GM04504 (cell line): ENCODE measurements around the gene ARL14EPL.
A peak's percentile ranks its signal among the peaks of the same experiment; 100 is the strongest.

Experiments used
- DNase-seq: peaks from one replicate; pipeline ENCODE4 v3.0.0-alpha.2; 2012; ENCODE audit warnings: low read depth

ARL14EPL gene

DNA sequence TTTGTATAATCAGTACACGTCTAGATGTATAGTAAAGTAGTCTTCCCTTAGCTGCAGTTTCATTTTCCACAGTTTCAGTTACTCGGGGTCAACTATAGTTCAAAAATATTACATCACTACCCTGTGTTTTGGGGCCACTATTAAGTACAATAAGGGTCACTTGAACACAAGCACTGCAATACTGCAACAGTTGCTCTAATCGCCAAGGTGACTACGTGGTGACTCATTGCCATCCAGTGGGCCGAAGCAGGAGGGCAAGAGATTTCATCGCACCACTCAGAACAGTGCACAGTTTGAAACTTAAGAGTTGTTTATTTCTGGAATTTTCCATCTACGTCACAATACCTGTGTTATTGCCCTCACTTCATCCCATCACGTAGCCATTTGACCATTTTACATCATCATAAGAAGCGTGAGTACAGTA is at the start of gene ARL14EPL:
Gene ARL14EPL (plus strand): TSS at position 379 of the 424 bp plus-strand sequence. CDS start 18,994 bp downstream, outside the sequence.
- peak; percentile 43 for DNase-seq

DNA sequence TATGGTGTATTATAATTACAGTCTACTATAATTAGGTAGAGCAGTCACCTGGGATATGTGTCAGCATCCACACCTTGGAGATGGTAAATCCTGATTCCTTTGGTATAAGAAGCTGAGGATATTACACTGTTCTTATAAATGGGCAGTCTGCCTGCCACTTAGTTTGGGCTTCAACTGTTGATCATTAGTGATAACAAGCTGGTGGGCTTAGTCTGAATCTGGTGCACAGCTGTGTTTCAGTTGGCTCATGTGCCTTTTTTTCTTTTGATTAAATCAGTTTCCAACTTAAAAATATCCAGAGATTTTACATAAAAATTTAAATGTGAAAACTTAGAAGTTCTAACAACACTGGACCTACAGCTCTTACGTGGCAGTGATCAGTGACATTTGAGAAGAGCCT is 48.8 kb upstream of the ARL14EPL start:
- DNase-seq, result no peak

DNA sequence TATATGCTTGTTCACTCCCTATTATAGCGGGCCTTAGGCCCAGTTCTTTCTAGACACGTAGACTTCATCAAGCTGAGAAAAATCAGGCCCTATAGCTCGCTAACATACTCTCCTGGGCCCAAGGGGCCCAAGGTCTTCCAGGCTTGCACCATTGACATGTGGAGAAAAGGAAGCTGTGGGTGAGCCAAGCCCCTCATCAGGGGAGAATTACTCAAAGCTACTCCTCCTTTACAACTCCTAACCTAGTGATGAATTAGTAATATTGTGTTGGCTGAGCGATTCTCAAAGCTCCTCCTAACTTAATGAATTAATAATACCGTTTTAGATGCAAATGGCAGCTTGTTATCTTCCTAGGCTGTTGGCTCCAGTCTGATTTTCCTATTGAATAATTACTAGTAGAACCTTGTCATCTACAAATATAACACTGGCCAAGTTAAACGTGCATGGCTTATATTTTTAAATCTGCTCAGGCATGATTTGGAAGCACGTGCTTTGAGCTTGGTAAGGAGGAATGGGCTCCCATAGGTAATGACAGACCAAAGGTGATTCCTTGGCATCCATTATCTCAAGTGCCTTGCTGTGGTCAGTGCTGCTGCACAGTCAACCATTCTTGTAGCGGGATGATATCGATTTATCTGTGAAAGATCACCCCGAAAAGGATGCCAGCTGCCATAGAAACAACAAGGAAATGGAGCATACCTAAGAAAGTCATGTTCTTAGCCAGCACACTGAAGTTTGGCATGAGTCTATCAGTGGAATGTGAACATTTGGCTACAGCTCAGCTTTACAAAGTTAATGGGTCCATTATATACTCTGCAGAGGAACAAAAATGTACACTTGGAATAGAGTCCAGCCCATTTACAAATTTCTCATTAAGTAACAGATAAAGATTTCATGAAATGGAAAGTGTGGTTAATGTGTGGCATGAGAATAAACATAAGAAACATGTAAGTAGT is 46.2 kb upstream of the ARL14EPL start:
- no peak for DNase-seq

DNA sequence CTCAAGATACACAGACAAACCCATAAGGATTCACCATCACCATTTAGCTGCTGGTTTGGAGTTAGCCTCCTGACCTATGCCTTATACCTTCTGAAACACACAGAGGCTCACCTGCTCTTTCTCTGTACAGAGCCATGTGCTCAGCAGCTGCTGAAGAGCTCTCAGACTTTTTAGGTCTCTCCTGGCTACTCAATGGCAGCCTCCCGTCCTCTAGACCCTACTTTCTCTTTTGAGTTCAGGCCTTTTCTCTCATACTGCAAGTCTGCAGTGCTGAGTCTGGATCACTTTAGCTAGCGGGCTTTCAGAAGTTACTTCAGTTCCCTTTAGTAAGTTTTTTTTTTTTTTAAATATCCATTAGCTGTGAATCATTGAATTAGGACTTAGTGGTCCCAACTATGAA is 44.3 kb upstream of the ARL14EPL start:
- DNase-seq, result no peak

DNA sequence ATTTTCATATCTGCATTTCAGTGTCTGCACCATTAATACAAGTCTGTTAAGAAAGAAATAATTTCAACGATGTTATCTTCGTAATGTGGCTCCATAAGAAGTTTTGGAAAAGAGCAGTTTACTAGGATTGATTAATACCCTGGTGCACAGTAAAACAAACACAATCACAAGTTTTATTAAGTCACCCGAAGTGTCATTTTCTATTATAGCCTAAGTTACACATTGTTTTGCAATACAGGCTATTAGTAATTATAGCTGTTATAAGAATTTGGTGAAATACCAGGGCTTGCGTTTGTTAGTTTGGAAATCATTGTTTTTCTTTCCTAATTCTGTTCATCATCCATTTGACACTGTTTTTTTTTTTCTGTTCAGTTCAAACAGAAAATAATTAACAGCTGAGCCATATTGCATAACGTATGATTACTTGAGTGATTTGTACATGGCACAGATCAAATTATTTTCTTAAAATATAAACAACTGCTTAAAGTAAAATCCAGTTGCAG is 39.4 kb upstream of the ARL14EPL start:
- DNase-seq, result no peak

DNA sequence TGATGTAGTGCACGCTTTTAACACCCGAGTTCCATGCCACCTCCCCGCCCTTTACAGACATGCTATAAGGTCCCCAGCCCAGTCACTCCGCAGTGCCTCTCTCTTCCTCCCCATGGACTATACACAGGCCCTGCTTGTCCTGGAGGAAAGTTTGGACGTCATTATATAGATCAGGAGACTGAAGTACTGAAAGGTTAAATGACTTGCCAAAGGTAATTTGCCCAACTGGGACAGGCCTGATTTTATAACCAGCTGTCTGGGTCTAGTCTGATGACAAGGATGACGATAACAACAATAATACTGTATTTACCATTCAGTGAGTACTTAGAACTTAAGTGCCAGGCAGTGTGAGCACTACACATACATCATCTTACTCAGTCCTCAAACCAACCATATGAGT is 36.9 kb upstream of the ARL14EPL start:
- no peak for DNase-seq

DNA sequence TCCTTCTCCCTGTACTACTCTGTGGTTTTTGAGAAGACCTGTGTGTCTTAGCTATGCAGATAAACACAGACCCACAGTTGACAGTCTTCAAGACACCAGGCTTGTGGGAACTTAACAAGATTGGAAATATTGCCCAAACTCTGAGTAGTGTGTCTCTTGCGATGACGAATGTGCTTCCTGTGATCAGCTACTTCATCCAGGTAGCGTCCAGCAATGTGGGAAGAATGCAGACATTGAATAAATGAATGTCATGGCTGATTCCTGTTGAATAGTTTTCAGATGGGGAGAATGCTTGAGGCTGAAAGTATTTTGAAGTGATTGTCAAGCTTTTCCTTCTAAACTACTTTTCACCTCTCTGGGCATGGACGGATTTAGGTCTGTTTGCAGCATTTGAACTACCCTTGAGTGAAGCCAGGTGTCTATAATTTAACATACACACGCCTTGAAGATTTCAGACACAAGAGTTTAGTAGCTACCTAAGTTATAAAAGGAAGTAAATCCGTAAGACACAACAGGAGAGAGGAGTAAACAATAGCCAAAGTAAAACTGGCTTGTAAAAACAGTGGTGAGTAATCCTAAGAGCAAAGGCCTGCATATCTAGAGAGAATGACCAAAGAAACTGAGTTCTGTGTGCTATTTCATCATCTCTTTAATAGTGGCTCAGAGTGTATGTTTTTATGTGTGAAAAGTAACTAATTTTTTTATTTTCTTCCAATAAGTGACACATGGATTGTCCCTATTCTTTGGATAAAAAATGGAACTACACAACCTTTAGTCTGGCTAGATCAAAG is 30.0 kb upstream of the ARL14EPL start:
- DNase-seq, result no peak

DNA sequence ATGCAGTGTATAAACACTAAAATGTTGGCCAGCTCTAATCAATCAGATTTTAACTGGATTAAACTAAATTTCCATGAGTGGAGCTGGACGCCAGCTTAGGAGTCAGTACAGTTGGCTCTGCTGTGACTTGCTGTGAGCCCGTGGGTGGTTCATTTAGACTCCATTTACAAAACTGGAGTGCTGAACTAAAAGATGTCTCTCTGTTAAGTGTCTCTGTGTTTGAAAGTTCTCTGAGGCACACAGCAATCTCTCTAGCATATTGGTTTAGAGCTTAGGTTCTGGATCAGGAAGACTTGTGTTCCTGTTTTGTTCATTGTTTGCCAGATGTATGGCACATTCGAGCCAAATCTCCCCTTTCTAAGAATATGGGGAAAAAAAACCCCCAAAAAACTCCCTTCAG is 28.0 kb upstream of the ARL14EPL start:
- no peak for DNase-seq

DNA sequence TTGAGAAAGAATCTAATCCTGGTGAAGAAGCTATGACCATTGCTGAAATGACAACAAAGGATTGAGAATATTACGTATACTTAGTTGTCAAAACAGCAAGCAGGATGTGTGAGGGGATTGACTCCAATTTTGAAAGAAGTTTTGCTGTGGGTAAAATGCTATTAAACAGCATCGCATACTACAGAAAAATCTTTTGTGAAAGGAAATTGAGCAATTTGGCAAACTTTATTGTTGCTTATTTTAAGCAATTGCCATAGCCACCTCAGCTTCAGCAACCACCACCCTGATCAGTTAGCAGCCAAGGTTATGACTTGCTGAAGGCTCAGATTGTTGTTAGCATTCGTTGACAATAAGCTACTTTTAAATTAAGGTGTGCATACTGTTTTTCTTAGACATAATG is 22.5 kb upstream of the ARL14EPL start:
- no peak for DNase-seq

DNA sequence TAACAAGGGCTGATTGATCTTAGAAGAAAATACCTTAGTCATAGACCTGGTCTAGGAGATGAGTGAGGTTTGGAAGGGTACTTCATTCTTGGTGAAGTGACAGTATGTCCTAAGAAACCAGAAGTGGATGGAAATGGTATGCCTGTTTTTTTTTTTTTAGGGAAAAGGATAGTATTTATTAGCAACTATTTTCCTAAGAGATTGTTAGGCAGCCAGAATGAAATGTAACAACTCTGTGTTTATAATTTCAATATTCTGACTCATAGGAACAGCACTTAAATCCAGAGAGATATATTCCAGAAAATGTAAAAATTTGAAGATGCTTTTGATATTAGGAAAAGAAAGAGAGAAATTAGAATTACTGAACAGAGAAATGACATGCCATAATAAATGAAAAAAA is 21.2 kb upstream of the ARL14EPL start:
- no peak for DNase-seq

DNA sequence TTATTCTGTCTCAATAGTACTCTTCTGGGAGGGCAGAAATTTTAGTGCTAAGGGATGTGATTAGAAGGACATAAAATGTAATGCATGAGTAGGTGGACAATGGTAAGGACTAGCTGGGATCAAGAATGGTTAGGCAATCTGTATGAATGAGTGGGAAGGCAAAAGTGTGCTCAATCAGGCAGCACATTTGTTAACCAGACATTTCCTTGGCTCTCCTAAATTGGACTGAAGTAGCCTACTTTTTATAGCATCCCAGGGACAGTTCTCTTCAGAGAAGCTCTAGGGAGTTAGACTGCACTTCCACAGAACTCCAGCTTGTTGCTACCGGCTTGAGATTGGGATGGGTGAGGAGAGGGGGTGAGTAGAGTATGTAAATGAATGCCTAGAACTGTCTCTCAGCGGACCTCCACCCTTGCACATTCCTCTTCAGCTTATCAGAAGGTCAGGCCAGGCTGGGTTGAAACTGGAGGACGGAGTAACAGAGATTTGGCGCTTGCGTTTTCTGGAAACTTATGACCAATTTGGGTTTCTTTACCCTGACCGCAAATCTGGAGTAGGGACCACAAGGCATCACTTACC is 19.0 kb upstream of the ARL14EPL start:
- DNase-seq, result no peak

DNA sequence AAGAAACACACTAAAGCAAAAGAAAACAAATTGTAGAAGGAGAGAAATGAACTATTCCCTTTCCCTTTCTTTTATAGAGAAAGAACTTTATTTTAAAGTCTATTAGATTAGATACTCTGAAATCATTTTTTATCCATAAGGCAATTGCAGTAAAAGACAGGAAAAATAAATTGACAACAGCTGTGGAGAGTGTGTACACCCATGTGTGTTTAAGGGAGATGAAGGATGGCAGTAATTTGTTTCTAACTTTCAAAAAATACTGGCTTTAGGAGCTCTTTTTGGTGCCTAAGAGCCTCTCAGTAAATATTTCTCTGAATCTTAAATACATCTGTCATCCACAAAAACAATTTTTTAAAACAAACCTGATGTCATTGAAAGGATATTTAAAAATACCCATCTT is 18.3 kb upstream of the ARL14EPL start:
- DNase-seq, result no peak

DNA sequence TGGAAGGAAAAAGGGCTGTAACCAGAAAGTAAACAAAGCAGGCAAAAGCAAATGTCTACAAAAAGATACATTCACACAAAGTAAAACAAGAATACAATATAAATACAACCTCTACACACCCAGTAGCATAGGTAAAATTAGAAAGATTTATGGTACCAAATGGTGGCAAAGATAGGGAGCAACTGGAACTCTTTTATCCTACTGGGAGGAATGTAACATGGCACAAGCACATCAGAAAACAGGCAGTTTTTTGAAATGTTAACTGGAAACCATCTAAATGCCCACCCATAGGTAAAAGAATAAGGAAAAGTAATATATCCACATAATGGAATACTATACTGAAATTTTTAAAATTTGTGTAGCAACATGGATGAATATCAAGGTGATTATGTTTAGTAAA is 8.7 kb upstream of the ARL14EPL start:
- DNase-seq, result no peak

DNA sequence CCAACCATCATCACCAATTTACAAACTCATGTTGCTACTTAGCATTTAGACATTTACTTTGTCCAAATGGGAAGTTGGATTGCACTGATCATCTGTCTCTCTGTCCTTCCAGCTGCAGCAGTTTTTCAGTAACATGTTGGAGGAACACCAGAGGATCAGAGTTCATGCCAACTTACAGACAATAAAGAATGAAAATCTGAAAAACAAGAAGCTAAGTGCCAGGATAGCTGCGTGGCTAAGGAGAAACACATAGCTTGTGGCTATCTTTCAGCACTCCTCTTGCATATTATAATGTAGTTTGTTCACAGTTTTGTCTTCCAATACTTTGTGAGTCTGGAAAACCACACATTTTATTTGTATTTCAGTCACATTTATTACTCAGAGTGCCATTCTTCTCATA is 6.4 kb upstream of the ARL14EPL start:
- no peak for DNase-seq

DNA sequence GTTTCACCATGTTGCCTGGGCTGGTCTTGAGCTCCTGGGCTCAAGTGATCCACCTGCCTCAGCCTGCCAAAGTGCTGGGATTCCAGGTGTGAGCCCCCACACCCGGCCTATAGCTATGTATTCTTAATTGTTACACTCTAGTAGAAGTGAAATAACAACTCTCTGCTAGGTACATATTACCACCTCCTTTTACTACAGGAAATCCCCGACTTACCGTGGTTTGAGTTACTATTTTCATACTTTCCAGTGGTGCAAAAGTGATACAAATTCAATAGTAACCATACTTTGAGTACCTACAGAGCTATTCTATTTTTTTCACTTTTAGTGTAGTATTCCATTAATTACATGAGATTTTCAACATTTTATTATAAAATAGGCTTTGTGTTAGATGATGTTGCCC is 719 bp downstream of the ARL14EPL start:
- DNase-seq, result no peak

DNA sequence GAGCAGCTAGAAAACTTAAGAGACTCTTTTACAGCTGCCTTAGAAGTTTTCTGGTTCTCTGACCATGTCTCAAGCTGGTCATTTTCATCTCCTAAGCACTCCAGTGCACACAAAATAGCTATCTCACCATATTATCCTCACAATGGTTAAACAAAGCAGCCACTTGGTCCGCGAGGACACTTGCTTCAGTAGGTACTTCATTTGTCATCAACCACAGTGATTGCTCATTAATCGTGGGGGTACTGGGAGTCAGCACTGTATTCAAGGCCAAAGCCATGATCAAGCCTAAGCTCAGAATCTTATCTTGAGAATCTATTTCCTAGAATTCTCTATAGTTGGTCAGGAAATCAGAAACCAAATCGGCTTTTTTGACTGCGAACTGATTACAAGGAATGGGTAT is 2.9 kb downstream of the ARL14EPL start:
- DNase-seq, result no peak

DNA sequence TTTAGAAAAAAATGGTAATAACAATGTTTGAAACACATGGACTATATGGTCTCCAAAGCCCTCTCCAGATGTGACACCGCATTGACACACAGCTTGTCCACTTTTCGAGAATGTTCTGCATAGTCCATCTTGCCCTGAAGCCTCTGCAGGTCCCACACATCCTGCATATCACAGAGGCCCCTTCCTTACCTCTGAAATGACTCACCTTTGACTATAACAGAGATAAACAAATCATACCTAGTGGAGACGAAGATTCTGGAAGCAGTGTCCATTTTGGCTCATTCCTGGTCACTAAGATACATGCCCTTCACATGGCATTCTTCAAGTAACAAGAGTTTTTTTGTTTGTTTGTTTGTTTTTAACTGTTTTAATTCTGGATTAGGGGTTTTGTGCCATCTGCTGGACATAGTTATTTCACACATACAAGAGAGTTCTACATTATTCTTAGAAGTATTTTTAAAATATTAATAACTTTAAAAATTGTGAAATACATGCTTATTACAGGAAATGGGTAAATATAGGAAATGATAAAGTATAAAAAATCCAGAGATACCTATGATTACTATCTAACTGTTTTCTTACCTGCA is 5.1 kb downstream of the ARL14EPL start:
- no peak for DNase-seq

DNA sequence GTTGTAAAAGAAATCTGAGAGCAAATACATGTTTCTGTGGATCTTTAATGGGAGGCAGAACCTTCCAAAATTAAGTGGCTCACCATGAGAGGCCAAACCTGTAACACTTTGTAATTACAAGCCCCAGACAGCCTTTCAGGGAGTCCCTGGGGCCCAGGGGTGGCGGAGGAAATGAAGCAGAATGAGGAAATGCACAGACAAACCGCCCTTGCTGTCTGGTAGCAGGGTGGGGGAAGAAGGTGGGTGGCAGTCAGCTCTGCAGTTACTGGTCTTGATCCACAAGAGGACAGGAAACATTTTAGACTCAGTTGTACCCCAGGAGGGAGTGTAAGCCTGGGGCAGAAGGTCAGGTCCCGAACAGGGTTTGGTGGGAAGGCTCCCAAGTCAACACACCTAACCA is 6.5 kb downstream of the ARL14EPL start:
- DNase-seq, result no peak

DNA sequence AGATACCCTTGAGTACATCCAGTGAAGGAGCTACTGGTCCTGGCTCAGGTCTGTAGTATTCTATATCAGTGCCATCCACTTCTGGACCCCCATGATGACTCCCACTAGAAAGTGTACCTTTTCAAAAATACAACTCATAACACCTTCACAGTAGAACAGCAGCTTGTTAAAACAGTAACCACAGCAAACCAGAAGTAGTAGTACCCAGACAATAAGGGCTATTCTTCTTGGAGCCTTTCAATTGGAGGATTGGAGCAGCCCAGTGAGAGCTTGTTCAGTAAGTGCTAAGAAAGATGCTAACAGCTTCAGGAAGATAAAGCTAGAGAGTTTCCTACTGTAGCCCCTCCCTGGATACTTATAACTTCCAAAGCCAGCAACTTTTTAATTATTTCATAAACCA is 10.1 kb downstream of the ARL14EPL start:
- DNase-seq, result no peak

DNA sequence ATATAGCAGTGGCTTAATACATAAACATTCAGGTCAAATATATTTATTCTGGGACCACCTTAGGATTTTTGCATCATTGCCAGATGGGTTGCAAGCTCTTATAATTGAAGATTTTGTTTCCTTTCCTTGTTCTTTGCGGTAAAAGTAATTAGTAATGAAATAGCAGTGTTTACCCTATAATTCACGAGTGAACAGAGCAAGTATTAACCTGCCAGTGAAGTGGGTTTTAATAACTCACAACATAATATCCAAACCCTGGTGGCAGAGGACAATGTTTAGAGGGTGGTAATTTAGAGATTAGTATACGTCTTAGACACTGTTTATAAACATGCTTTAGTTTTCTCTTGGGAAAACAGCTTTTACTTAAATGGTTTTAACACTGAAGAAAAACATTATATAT is 11.8 kb downstream of the ARL14EPL start:
- no peak for DNase-seq

DNA sequence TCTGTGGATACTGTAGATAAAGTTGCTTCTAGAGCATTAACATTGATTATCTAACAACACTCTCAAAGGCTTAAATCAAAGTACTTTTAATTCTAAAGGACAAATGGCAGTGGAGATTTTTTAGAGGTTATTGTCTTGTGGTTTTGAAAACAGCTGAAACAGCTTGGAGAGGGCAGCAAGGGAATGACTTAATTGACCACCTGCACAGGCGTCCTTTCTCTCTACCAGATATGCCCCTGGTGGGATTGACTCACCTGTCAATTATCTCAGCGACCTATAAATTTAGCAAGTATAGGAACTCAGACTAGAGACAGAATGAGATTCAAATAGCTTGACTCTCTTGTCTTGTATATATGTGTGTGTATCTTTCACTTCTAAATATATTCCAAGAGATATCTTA is 13.5 kb downstream of the ARL14EPL start:
- no peak for DNase-seq

DNA sequence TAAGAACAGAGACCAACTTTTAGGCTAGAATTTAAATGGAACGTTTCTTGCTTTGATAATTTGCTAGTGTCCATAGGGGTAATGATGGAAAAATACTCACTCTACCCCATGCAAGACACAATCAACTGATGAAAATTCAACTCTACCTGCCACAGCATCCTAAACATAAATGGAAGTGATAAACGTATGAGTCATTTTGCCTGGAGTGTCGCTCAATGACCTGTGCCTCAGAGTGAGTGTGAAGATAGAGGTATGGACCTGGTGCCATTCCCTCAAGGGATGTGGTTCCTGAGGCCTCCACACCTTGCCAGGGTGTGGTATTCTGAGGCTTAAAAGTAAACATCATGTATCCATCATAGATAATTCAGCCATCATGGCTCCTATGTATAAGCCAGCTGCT is 14.0 kb downstream of the ARL14EPL start:
- no peak for DNase-seq
